HepG2 (cell line): ENCODE data around the gene UCHL3. TPM values are rescaled to one million over a fixed set of nuclear protein-coding genes. Genes with fewer than 3 reads are reported as not detected.

Source experiments
- ARID3A ChIP-seq: IDR thresholded peaks from 2 replicates; pipeline ENCODE4 v1.6.1; 2012; ENCODE audit warnings: low read depth, low read length, improper control_type of control experiment
- DDIT3 ChIP-seq: sonication (generic); formaldehyde crosslinking; IDR thresholded peaks from 2 replicates; pipeline ENCODE4 v1.4.0; 2020; ENCODE audit warnings: mild to moderate bottlenecking, missing genetic modification reagents
- FOXA1 ChIP-seq, 2 experiments: fragments of 450-650 bp in 1 of 2; sonication (generic) in 1 of 2; formaldehyde crosslinking in 1 of 2; IDR thresholded peaks; 2 replicates each; pipeline versions ENCODE4 v1.4.0 to v1.6.1; 2016 to 2020; ENCODE audit warnings: missing genetic modification reagents in 1 of 2
- HDAC6 ChIP-seq: fragments of 200-600 bp; sonication (generic); IDR thresholded peaks from 2 replicates; pipeline ENCODE4 v1.7.0; 2017; ENCODE audit warnings: mild to moderate bottlenecking, antibody characterized with exemption, low read length, low read depth
- ISX ChIP-seq: sonication (generic); formaldehyde crosslinking; conservative IDR thresholded peaks from 2 replicates; pipeline ENCODE4 v1.5.0; 2020; ENCODE audit warnings: missing genetic modification reagents
- KDM5A ChIP-seq: fragments of 200-600 bp; sonication (generic); IDR thresholded peaks from 2 replicates; pipeline ENCODE4 v1.7.0; 2018; ENCODE audit warnings: antibody characterized with exemption, mild to moderate bottlenecking, low read length, borderline replicate concordance
- NR2F2 ChIP-seq: IDR thresholded peaks from 2 replicates; pipeline ENCODE4 v1.6.1; 2012; ENCODE audit warnings: low read depth, inconsistent platforms, borderline replicate concordance
- PHF21A ChIP-seq: sonication (generic); formaldehyde crosslinking; IDR thresholded peaks from 2 replicates; pipeline ENCODE4 v1.5.0; 2020; ENCODE audit warnings: mild to moderate bottlenecking, missing genetic modification reagents
- TFDP2 ChIP-seq: sonication (generic); formaldehyde crosslinking; IDR thresholded peaks from 2 replicates; pipeline ENCODE4 v1.4.0; 2020; ENCODE audit warnings: missing genetic modification reagents
- USF2 ChIP-seq, 2 experiments: sonication (generic) in 1 of 2; formaldehyde crosslinking in 1 of 2; IDR thresholded peaks; 2 replicates each; pipeline versions ENCODE4 v1.5.1 to v1.6.1; 2011 to 2020; ENCODE audit warnings: borderline replicate concordance in 1 of 2, low read depth in 1 of 2, low read length in 1 of 2, mild to moderate bottlenecking in 1 of 2, missing genetic modification reagents in 1 of 2, moderate library complexity in 1 of 2
- ZBTB10 ChIP-seq: sonication (generic); formaldehyde crosslinking; IDR thresholded peaks from 2 replicates; pipeline ENCODE4 v1.4.0; 2020; ENCODE audit warnings: missing genetic modification reagents, borderline replicate concordance
- ZNF224 ChIP-seq: sonication (generic); formaldehyde crosslinking; IDR thresholded peaks from 2 replicates; pipeline ENCODE4 v1.5.0; 2020; ENCODE audit warnings: mild to moderate bottlenecking, missing genetic modification reagents
- ZNF710 ChIP-seq: sonication (generic); formaldehyde crosslinking; IDR thresholded peaks from 2 replicates; pipeline ENCODE4 v1.5.0; 2020; ENCODE audit warnings: mild to moderate bottlenecking, missing genetic modification reagents, borderline replicate concordance
- ZNF740 ChIP-seq: sonication (generic); formaldehyde crosslinking; IDR thresholded peaks from 2 replicates; pipeline ENCODE4 v1.4.0; 2020; ENCODE audit warnings: missing genetic modification reagents
- ZSCAN30 ChIP-seq: sonication (generic); formaldehyde crosslinking; IDR thresholded peaks from 2 replicates; pipeline ENCODE4 v1.5.0; 2020; ENCODE audit warnings: mild to moderate bottlenecking, missing genetic modification reagents
- polyA plus RNA-seq, 8 experiments: library from polyadenylated mRNA; depleted of rRNA in 3 of 8; stranded (reverse) in 7 of 8; unstranded in 1 of 8; fragments of >200 nt; fragmentation: Illumina TruSeq in 4 of 8; extraction: Trizol in 4 of 8; gene quantifications; 2 replicates each; pipeline versions ENCODE4 v1.2.1 to v1.2.3, GENCODE V29; 2011 to 2016; ENCODE audit warnings: low read depth in 4 of 8, missing spikeins in 1 of 8, mixed read lengths in 1 of 8; ENCODE audit not compliant: insufficient read depth in 1 of 8
- total RNA-seq, 5 experiments: library from RNA; depleted of rRNA; stranded (reverse); fragments of >200 nt; fragmentation: Illumina TruSeq; extraction: Trizol; gene quantifications; 2 replicates each; pipeline ENCODE4 v1.2.3, GENCODE V29; 2016; ENCODE audit warnings: low read depth in 1 of 5

Gene UCHL3
- total and polyA plus RNA-seq, 2 of the 13 experiments (the other 11 are each of a cell fraction or from before 2014, with no cell fraction given): 36.2 to 93.3 TPM

- no peak for TF ChIP-seq ARID3A
- no peak for TF ChIP-seq DDIT3 (CRISPR knock-in tag)
- TF ChIP-seq KDM5A: no peak
- 0 out of 2 replicates have a peak, but pooled peaks have one; percentile 34 for TF ChIP-seq TFDP2 (CRISPR knock-in tag)
- no peak for TF ChIP-seq ISX
- TF ChIP-seq HDAC6: no peak
- no peak for TF ChIP-seq ZBTB10 (CRISPR knock-in tag)
- no peak for TF ChIP-seq NR2F2
- TF ChIP-seq PHF21A (CRISPR knock-in tag): no peak
- TF ChIP-seq ZNF224 (CRISPR knock-in tag): no peak
- TF ChIP-seq USF2 (IDR thresholded peaks at IDR 0.05; ENCODE audit: low read depth, low read length): no peak
- TF ChIP-seq USF2 (CRISPR knock-in tag; IDR thresholded peaks at IDR 0.05; ENCODE audit: borderline replicate concordance): no peak
- no peak for TF ChIP-seq ZNF710 (CRISPR knock-in tag)
- TF ChIP-seq FOXA1 (IDR thresholded peaks at IDR 0.05): no peak
- TF ChIP-seq FOXA1 (CRISPR knock-in tag; IDR thresholded peaks at IDR 0.05): 0 out of 2 replicates have a peak, but pooled peaks have one; percentile 24
- TF ChIP-seq ZSCAN30 (CRISPR knock-in tag): no peak
- TF ChIP-seq ZNF740 (CRISPR knock-in tag): no peak
Measured at GRCh38 chr13:75636436-75637180, 87.0 kb downstream of the UCHL3 start (continued).
